GM19023 (cell line): ENCODE measurements around the gene ZNRF2.
"Not testable (repeated sequence)": the region's sequence is repeated elsewhere in the genome, so short reads cannot be mapped to it uniquely, and the experiment has no call there.

Experiments used
- ATAC-seq: cut with Tn5 transposase; IDR thresholded peaks from one replicate; pipeline ENCODE4 v1.9.1; 2021; ENCODE audit warnings: mild to moderate bottlenecking, moderate library complexity; ENCODE audit not compliant: unreplicated experiment

ZNRF2 gene

GRCh38 chr7:30286749-30287148 lies 2.4 kb downstream of the ZNRF2 start:
- no peak for ATAC-seq

- not testable (repeated sequence) for ATAC-seq
Observed at GRCh38 chr7:30287625-30288024, 3.2 kb downstream of the ZNRF2 start.

DNA sequence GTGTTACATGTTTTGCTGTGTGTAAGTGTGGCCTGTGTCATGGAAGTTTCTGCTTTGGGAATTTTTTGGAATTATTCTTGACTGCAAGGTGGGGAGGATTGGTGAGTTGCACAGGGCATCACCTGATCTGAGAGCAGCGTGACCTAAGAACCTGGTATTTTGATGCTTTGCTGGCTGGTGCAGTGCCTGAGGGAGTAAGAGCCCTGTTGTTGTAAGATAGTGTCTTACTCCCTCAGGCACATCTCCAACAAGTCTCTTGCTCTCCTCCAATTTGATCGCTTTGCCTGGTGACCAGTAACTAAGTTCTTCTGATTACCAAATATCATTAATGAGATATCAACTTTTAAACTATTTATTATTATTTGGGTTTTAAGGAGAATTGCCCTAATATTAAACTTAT lies 5.2 kb downstream of the ZNRF2 start:
- not testable (repeated sequence) for ATAC-seq

DNA sequence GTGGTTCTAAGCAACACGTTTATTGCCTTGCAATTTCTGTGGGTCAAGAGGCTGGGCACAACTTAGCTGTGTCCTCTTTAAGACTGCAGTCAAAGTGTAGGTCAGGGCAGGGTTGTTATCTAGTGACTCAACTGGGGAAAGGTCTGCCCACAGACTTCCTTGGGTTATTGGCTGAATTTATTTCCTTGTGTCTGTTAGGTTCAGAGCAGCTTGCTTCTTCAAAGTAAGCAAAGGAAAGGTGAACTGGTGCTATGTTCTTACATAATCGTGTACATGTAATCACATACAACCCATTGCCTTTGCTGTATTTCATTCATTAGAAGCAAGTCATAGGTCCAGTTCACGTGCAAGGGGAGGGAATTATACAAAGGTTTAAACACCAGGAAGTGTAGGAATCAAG lies 5.9 kb downstream of the ZNRF2 start:
- not testable (repeated sequence) for ATAC-seq

GRCh38 chr7:30292416-30293038 lies 8.1 kb downstream of the ZNRF2 start:
- not testable (repeated sequence) for ATAC-seq

DNA sequence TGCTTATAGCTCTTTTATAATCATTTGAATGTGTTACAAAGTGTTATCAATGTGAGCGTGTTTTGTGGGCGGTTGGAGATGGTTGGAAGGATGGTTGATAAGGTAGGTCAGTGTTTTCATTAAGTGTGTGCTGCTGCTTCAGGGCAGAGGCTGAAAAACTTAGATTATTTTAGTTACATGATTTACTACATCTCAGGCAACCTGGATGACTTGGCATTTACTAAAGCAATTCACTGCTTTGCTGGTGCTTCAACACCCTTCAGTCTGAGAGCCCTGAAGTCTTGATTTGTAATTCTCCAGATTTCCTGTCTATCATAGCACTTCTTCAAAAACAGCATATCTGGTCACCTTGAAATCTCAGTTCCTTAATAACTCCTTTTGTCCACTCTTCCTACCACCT lies 11.9 kb downstream of the ZNRF2 start:
- not testable (repeated sequence) for ATAC-seq

DNA sequence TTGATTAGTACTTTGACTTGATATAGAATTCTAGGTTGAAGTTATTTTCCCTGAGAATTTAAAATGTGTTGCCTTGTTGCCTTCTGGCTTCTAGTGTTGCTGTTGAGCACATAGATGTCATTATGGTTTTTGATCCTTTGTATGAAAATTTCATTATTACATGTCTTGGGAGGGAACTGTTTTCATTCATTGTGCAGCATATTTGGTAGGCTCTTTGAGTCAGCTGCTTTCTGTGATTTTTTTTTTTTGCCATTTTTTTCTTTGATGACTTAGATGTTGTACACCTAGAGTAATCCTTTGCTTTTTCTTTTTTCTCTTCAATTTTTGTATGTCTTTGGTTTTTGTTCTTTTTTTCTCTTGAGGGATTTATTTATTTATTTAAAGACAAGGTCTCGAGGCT lies 13.1 kb downstream of the ZNRF2 start:
- not testable (repeated sequence) for ATAC-seq

DNA sequence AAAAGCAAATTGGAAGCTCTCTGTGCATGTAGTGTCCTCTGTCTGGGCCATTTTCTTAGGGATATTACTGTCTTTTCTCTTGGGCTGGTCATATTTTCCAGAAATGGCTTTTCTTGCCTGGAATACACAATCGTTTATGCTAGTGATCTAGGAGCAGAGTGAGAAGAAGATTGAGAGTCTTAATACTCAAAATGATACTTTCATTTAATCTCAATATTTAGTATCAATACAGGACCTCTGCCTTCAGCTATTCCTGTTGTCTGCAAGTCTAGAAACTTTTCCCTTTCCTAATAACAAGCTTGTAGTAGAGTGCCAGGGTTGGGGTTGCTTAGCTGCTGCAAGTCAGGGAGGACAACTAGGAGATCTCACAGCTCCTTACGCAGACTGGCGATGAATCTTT lies 14.0 kb downstream of the ZNRF2 start:
- not testable (repeated sequence) for ATAC-seq

DNA sequence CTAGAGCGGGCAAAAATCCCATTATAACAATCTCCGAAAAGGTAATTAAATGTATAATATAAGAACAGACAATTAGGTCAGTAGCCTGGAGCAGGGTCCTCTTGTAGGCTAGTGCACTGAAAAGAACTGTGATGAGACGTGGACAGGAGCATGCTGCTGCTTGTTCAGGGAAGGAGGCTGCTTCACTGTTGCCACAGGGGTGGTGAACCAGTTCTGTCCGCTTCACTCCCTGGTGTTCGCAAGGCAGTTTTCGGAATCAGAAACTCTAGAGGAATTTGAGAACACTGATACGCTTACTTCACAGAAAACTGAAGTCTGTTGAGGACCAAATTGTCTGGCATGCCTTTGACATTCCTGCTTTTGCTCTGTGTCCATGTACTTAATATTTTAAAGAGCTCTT lies 17.4 kb downstream of the ZNRF2 start:
- no peak for ATAC-seq

DNA sequence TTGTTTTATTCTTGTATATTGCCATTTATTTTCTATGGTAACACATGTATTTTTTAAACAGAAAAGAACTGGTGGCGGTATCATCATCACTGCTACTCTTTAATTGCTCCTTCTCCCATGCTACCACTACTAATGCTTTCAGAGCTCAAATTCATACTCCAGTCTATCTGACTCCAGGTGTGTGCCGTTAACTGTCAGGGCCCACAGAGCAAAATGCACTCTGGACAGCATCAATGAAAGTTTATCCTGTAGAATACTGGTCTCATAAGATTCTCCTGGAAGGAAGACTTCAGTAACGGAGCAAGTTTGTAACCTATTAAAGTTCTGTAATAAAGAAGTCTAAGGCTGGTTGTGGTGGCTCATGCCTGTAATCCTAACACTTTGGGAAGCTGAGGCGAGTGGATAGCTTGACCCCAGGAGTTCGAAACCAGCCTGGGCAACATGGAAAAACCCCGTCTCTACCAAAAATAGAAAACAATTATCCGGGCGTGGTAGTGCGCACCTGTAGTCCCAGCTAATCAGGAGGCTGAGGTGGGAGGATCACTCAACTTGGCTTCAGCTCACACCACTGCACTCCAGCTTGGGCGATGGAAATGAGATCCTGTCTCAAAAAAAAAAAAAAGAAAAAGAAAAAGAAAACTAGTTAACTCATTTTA lies 18.4 kb downstream of the ZNRF2 start:
- ATAC-seq, result no peak

- ATAC-seq, result no peak
Observed at GRCh38 chr7:30303312-30304039, 19.1 kb downstream of the ZNRF2 start.

GRCh38 chr7:30304177-30304884 lies 19.9 kb downstream of the ZNRF2 start:
- no peak for ATAC-seq

DNA sequence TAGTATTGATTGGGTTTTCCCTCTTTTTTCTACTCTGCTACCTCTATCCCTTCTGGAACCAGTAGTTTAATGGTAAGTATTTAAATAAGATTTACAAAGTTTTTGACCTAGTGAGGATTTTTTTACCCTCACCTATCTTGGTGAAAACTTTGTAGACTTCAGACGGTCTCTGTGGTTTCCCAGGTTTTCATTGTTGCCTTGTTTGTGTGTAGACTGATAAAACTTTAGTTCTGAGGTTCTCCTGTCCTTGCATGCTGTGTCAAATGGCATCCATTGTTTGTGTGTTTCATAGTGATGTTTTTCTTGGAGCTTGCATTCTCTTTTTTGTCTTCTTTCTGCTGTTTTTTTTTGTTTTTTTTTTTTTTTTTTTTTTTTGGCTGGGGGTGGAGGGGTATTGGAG lies 22.6 kb downstream of the ZNRF2 start:
- ATAC-seq, result no peak

- ATAC-seq, result no peak
Observed at GRCh38 chr7:30308389-30308788, 24.0 kb downstream of the ZNRF2 start.

GRCh38 chr7:30309302-30309701 lies 24.9 kb downstream of the ZNRF2 start:
- no peak for ATAC-seq

- no peak for ATAC-seq
Observed at GRCh38 chr7:30309842-30310435, 25.5 kb downstream of the ZNRF2 start.

GRCh38 chr7:30310674-30311362 lies 26.4 kb downstream of the ZNRF2 start:
- no peak for ATAC-seq

DNA sequence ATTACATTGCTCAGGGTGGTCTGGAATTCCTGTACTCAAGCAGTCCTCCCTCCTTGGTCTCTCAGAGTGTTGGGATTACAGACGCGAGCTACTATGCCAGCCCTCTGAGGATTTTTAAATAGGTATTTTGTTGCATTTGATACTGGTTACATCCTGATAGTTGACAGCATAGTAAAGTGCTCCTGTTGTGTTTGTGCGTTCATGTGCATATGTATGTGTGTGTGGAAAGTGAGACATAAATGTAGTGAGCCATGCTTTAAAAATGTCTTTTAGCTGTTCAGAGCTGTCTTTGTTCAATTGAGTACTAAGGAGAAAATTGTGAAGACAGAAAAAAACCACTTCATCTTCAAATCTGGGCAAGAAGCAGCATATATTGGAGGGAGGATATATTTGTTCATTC lies 27.8 kb downstream of the ZNRF2 start:
- ATAC-seq, result no peak

- no peak for ATAC-seq
Observed at GRCh38 chr7:30313348-30313747, 29.0 kb downstream of the ZNRF2 start.

DNA sequence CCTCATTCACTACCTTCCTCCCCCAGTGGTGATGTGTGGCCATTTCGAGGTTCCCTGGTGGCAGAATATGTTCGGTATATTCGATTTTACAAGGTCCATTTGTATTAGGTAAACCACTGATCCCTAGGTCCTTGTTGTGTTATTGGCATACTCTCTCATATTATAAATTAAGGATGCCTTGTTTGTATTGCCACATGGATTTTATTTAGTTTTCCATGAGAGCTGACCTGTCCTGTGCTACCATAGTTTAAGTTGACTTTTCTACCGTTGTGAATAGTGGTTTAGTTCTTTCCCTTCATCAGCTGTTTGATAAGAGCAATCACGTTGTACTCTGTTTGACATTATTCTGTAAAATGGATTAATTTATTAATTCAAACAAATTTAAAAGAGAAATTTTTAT lies 29.4 kb downstream of the ZNRF2 start:
- no peak for ATAC-seq

GRCh38 chr7:30315589-30315988 lies 31.2 kb downstream of the ZNRF2 start:
- ATAC-seq, result no peak
